GM19328 (cell line): ENCODE data around the gene GAB2.
"Not testable (repeated sequence)": the region's sequence is repeated elsewhere in the genome, so short reads cannot be mapped to it uniquely, and the experiment has no call there.

Experiments used
- ATAC-seq: cut with Tn5 transposase; IDR thresholded peaks from one replicate; pipeline ENCODE4 v1.9.1; 2021; ENCODE audit warnings: mild to moderate bottlenecking, moderate library complexity; ENCODE audit not compliant: unreplicated experiment

Gene GAB2

DNA sequence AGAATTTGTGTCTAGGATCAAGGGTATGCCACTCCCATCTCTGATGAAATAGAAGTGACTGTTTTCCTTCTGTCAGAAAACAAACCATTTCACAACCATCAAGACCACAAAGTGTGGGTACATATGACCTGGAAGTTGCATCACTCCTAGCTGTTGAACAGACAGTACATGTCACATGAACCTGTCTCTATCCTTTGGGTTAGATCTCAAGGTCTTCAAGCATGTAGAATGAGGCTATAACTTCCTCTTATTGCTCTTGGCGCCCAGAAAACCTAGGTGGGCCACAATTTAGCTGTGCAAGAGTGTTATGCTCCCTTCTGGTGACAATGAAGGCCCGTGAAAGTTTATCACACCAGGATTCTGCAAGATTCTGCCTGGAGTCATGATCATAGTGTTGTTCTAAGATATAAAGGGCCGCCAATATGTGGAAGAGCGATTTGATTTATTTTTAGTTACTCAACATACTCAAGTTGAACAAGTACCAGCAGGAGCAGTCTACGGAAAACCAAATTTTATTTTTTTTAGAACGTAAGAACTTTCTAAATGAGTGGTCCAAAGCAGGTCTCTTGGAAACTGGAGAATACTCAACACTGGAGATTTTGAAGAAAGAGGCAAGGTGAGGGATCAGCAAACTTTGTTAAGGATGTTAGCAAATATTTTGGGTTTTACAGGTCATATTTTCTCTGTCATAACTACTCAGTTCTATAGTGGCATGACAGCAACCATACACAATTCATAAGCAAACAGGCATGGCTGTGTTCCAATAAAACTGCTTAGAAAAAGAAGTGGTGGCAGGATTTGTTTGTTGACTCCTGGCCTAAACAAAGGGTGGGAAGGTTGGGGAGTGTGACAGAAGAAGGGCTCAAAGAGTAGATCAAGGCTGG is 127.1 kb downstream of the GAB2 start:
- no peak for ATAC-seq

DNA sequence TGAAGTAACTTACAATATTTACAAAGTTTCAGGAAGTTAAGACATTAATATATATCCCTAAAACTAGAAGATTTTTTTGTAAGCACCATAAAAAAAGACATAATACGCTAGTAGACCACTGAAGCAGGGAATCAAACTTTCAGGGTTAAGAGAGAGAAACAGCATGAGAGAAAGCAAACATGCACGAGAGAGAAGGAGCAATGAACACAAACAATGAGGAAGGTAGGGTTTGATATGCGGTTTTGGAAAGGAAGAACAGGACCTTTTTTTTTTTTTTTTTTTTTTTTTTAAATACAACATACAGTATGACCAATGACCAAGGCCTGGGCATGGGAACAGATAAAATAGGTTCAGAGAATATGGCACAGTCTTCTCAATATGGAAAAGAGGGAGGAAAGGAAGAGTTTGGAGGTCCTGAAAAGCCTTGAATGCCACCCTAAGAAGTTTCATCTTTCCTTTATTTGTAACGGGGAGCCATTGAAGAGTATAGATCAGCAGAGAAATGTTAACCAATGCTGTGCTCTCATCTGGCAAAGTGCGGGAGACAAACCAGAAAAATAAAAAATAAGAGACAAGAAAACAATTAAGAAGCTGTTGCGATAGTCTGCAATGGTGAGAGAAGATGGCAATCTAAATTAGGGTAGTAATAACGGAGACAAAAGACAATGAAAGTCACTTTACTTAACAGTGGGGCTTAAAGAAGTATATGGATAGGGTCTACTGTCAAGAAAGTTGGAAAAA is 127.9 kb downstream of the GAB2 start:
- no peak for ATAC-seq

DNA sequence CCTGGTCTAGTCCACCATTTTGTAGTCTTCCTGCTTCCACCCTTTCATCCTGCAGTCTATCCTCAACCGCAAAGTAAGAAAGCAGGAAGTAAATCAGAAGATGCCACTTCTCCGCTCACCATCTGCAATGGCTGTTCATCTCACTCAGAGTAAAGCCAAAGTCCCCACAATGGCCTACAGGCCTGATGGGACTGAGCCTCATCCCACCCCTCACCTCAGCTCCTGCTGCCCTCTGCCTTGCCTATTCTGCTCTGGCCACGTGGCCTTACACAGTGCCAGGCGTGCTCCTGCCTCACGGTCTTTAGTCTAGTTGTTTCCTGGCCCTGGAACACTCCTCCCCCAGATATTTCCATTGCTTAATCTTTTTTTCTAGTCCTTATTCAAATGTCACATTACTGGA is 133.4 kb downstream of the GAB2 start:
- ATAC-seq: no peak

DNA sequence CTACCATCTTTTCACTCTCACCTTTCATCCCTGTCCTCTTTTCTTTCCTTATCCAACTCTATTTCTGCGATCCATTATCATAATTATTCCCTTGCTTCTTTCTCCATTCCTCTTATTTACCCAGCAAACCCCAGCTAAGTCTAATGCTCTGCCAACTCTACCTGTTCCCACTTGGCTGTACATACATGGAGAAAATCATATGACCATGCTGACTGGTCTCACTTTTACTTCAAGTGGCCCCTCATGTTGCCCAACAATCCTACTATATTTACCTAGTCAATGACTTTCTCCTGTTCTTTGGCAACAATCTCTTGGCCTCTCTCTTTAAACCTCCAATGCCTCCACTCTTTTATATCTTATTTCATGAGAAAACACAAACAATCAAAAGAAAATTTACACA is 134.8 kb downstream of the GAB2 start:
- ATAC-seq: no peak

DNA sequence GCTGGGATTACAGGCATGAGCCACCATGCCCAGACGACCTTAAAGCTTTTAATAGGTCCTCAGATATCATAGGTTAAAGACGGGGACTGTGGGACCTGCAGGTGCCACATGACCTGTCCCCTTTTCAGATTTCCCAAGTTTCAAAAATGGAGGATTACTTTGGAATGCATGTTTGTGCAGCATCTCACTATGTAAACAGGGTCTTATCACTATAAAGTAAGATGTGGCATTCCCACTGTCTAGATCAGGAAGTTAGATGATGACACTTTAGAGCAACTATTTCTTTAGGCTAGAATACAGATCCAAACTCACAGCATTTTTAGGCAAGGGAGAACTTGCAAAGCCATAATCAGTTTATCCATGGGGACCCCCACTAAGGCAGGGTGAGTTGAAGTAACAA is 136.1 kb downstream of the GAB2 start:
- ATAC-seq: no peak

DNA sequence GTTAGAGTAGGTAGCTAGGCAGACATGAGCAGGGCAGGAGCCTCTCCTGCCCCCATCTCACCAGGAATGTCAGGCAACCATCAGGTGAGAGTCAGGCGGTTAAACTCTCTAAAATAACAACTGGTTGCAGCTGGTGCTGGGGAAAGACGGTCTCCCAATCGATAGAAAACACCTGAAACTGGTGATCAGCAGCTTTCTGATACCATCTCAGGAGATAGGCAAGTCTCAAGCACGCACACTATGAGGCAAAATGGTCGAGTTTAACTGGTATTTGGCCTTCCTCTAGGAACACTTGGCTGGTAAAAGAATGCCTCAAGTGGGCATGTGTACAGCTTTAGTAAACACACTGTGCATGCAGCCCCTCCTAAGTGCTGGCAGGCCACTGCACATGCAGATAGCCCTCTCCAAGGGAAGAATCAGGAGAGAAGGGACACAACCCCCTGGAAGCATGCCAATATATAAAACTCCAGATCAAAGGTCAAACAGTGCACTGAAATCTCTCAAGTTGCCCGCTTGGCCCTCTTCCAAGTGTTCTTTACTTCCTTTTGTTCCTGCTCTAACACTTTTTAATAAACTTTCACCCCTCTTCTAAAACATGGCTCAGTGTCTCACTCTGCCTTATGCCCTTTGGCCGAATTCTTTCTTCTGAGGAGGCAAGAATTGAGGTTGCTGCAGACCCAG is 140.2 kb downstream of the GAB2 start:
- ATAC-seq: no peak

DNA sequence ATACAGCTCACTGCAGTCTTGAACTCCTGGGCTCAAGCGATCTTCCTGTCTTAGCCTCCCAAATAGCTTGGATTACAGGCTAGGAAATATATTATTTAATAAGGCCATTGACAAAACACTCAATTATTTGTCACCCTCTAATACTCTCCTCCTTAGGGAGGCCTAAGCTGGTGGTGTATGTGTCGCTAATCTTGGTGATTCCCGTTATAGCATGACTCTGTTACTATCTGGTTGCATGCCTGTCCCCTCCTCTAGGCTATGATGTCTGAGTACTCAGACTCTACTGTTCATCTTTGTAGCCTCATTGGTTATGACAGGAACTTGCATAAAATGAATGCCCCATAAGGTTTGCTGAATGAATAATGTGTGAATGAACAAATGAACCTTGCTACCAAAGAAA is 141.3 kb downstream of the GAB2 start:
- ATAC-seq: no peak

DNA sequence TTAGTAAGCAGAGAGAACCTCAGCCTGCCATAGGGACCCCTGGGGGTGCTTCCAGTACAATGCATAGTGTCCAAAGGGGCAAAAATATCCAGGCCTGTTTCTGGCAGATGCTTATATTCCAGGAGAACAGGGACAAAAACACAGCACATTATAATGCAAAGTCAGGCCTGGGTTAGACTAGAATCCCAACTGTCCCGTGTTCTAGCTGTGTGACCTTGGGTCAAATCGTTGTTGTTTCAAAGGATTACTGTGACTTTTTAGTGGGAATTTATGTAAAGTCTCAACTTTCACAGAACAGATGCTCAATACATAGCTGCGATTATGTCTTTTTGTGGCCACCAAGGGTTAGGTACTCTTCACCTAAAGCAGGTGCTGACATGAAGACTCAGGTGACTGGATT is 142.9 kb downstream of the GAB2 start:
- no peak for ATAC-seq

DNA sequence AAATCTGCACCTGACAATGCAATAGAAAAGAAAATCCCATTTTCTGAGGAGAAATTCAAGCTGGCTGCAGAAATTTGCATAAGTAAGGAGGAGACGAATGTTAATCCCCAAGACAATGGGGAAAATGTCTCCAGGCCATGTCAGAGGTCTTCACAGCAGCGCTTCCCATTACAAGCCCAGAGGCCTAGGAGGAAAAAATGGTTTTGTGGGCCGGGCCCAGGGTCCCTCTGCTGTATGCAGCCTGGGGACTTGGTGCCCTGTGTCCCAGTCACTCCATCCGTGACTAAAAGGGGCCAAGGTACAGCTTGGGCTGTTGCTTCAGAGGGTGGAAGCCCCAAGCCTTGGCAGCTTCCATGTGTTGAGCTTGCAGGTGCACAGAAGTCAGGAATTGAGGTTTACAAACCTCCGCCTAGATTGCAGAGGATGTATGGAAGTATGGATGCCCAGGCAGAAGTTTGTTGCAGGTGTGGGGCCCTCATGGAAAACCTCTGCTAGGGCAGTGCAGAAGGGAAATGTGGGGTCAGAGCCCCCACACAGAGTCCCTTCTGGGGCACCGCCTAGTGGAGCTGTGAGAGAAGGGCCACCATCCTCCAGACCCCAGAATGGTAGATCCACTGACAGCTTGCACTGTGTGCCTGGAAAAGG is 144.9 kb downstream of the GAB2 start:
- not testable (repeated sequence) for ATAC-seq

DNA sequence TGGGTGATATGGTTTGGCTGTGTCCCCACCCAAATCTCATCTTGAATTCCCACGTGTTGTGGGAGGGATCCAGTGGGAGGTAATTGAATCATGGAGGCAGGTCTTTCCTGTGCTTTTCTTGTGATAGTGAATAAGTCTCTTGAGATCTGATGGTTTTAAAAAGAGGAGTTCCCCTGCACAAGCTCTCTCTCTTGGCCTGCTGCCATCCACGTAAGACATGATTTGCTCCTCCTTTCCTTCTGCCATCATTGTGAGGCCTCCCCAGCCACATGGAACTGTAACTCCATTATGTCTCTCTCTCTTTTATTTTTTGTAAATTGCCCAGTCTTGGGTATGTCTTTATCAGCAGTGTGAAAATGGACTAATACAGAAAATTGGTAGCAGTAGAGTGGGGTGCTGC is 145.8 kb downstream of the GAB2 start:
- ATAC-seq: not testable (repeated sequence)

DNA sequence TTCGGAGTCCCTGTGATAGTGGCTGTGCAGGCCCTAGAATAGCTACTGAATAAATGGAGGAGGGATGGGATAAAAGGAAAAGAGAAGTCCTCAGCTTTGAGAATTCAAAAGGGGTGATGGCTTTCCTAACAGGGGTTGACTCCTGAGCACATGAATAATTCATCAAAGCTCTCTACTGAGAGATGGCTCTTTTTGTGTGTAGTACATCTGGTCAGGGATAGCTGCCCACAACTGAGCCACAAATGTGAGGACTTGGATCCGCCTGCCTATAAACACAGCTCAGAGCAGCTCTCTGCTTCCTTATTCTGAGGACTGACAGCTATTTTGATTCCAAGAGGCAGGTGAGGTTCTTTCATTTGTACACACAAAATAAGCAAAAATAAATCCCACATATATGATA is 146.6 kb downstream of the GAB2 start:
- ATAC-seq: no peak

DNA sequence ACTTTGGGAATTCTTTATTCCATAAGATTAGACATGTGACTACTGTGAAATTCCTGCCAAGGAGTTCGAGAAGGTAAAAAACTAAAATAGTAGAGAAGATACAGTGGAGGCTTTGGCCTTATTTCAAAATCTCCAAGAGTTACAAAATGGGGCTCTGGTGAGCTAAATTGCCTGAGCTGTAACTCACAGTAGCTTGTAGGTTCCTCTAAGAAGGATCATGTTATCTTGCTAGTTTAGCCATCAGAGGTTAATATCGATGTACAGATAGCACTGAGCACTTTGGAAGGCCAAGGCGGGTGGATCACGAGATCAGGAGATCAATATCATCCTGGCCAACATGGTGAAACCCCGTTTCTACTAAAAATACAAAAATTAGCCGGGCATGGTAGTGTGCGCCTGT is 147.8 kb downstream of the GAB2 start:
- ATAC-seq: no peak

DNA sequence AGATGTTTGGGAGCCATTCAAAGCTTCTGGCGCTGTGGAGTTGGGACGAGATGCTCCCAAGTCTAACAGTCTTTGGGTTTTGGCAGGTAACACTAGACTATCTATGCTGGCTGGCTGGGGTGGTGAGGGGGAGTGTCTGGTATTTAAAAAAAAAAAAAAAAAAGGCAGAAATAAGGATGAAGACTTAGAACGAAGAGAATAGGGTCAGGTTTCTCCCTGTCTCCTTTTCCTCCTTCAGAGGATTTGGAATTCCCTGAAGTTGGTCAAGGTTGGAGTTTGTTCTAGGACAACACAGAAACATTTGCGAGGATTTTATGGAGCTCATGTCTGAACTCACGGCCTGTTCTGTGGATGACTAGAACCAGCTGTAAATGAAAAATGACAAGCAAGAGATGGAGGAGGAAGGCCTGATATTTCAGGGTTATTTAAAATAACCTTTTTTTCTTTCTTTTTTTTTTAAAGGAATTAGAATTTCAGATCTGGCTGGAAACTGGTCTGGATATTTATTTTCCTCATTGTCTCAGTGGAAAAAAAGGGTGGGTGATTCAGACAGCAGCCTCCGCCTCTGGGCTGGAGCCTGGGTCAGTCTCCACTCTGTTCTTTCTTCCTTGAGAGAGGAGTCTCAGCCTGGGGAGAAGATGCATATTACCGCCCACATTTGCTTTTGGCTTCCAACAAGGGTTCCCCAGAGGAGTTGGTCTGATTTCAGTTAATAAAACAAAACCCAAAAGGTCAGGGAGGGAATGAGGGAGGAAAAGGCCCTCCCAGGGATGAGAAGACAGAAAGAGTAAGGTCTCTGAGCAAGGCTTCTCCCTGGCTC is 148.8 kb downstream of the GAB2 start:
- ATAC-seq: no peak

DNA sequence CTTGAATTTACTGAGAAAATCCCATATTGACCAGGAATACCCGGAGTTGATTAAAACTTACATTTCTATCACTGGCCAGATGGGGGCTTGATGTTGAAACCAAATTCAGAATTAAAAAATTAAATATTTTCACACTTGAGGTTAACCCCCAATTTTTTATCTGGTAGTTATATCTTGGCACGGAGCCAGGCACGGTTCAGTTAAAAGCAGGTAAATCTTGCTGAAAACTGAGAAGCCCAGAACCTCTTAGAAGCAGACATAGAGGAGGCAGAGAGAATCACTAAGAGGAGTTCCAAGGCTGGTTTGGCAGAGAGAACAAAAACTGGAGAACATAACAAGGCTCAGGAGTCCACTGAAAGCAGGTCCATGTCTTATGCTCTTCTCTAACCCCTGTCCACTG is 151.2 kb downstream of the GAB2 start:
- ATAC-seq: no peak

DNA sequence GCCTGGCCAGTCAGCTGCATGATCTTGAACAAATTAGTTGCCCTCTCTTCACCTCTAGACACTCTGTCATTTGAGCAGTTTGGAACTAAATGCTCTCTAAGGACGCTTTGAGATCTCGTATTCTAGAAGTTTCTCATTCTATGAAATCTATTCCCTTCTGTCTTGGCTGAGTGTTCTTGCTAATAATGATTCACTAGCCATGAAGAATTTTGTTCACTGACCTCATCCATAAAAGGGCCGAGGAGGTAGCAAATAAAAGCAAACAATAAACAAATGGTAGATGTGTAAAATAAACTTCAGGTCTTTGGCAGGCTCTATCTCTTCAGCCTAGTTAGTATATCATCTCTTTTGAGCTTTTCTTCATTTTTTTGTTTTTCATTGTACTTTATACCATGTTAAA is 152.3 kb downstream of the GAB2 start:
- ATAC-seq: no peak

DNA sequence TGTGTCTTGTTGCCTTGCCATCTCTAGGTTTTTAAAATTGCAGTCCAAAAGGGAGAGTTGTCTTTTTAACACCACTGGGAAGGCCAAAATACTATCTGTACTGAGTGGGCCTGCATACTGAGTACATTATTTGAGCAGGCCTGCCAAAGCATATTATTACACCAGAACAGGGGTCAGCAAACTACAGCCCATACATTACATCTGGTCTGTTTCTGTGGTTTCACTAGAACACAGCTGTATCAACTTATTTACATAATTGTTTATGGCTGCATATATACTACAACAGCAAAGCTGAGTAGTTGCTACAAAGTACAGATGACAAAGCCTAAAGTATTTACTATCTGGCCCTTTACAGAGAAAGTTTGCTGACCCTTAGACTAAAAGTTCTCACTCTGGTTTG is 154.9 kb downstream of the GAB2 start:
- no peak for ATAC-seq

DNA sequence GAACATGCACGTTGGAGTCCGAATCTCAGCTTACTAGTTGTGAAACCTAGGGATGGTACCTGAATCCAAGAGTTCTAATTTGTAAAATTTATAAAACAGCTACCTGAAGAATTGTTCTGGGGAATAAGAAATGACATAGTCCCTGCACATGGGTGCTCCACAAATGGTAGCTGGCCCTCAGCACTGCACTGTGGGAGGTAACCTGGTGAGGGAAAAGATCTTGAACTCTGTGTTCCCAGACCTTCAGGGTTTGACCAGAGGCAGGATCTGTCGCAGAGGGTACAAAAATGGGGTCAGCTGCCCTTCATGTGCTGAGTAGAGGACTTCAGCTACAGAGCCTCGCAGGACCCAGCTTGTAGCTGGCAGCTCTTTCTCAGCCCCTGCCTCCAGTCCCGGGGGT is 155.4 kb downstream of the GAB2 start:
- ATAC-seq: no peak

DNA sequence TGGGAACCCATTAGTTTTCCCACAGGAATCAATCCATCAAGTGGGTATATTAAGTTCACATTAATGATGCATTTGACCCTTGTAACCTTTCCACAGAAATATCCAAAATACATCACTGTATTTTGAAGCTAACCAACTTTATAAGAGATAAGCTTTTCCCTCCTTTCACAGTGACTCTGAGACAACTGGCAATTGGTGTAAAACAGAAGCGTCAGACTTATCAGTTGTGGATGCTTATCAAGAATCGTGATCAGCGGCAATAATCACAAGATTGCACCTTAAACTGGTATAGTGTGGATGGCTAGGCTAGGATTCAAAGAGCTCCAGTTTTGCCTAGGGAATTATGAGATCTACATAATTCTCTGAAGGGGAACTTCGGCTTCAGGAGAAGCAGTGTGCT is 155.8 kb downstream of the GAB2 start:
- no peak for ATAC-seq

DNA sequence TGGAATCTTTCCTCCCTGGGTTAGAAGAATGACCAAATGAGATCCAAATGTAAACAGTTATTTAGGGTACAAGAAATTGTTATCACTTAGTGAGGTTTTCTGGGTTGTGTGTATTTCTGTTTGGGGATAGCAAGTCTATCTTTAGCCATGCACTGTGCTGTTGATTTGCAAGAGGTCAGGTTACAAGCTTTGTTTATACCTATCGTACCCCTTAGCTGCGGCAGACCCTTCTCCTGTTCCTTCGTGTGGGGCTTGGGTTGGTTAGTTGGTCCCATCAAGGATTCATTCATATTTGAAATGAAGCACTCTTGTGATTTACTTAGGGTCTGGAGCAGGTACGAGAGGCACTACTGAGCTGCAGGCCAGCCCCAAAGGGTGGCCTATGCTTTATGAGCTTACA is 156.3 kb downstream of the GAB2 start:
- ATAC-seq: no peak

DNA sequence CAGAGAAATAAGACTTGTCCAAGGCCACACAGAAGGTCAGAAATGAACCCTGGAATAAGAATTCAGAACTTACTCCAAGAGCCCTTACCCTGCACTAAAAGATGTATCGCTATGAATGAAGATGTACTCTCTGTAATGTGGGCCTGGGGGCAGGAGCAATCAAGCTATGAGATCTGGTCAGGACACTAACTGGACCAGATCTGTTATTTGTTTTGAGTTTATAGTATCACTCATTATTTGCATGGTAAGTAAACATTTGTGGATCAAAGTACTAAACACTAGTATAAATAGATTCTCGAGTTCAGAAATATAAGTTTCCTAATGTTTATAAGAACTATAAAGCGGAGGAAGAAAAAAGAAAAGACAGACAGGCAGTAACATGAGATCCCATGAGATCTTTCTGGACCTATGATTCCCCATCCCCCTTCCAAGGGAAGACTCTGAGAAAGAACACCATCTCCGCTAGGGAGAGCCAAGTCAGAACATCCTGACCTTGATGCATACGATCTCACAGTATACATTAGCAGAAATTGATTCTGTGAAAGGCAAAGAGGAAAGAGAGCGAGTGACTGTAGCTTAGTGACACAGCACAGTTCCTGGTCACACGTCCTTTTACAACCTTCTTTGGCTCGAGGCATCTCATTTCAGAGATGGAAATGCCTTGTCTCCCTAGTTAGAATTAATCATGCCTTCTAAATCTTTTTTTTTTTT is 157.7 kb downstream of the GAB2 start:
- no peak for ATAC-seq
